GF-D8 (cell line): Measurements from ENCODE around the gene ESRRB.

ENCODE experiments used
- DNase-seq: peaks from one replicate; lab custom pipeline; 2025; lab: John Stamatoyannopoulos, UW

Gene ESRRB

DNA sequence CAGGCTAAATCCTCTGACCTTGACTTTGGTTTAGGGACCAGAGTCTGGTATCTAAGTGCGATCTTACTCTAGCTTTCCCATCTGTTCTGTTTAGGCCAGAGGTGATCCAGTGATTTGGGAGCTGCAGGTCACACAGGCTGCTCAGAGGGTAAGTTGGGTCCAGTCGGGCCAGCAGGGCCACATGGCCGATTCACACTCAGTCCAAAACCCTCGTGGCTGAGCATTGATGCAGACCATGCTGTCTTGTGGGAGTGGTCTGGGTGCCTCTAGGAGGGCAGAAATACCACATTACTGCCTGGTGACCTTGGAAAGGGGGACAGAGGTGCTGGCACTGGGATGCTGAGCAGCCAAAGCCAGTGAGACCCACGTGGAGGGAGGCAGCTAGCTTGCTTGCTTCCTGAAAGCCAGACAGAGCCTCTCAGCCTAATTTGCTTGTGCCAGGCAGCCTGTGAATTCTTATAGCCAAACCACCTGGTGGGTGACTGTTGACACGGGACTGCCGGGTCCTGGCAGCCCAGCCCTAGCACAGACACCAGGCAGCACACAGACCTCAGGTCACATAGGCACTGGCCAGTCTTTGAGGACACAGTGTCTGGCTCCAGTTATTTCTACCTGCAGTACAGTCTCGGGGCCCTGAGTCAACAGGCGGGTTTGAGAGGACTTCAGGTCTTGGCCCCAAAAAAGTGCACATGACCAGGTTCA is 31.7 kb downstream of the ESRRB start:
- DNase-seq, result no peak

DNA sequence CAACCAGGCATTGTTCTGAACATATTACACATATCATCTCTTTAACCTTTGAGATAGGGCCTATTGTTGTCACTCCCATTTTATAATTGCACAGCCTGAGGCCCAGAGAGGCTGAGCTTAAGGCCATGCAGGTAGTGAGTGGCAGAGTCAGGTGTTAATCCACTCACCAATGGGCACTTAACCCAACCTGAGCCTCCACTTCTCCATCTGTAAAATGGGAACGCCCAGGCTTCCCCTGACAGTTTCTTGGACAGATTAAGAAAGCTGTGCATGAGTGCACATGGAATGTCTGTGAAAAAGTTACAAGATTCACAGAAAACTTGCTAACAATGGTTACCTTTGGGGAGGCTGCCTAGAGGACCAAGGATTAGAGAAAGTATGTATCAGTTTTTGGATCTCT is 32.9 kb downstream of the ESRRB start:
- DNase-seq, result no peak

DNA sequence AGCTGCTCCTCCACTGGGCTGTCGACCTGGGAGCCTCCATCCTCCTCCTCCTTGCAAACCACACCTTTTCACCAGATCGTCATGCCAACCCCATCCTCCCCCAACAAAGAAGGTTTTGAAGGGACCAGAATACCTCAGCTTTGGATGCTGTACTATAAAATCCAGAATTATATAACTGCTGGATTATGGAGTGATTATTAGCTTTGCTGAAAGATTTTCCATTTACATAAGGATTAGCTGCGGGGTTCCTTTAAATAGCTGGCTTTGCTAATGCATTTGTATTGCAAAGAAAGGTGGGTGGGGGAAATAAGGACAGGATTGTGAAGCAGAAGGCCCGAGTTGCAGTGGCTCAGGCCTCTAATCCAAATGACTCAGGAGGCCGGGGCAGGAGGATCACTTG is 36.6 kb downstream of the ESRRB start:
- no peak for DNase-seq

DNA sequence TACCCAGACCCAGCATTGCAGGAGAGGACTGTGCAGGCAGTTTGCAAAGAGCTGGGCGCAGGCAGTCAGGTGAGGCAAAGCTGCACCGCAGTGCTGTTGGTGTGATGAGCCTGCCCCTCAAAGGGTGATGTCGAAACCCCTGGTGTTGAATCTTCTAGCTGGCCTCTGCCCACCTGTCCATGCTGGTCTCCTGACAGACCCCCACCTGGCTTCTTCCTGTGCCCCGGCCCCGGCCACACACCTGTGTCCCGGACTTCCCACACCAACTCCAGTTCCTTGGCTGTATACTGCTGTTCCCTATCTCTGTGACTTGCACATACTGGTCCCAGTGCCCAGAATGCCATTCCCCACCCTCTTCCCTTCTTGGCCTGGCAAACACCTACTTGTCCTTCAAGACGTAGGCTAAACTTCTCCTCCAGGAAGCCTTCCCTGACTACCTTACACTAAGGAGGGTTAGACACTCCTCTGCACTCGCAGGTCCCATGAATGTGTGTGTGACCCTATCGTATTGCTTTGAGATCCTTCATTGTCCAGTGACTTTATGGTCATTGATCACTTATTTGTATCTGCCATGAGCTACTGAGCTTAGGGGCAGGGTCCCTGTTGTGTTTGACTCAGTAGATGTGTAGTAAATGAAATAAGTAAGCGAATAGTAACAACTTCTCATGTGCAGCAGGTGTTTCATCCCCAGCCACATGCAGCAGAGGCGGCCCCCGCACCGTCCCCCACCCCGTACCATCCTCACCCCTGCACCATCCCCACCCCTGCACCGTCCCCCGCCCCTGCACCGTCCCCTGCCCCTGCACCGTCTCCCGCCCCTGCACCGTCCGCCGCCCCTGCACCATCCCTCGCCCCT is 37.4 kb downstream of the ESRRB start:
- DNase-seq, result no peak

DNA sequence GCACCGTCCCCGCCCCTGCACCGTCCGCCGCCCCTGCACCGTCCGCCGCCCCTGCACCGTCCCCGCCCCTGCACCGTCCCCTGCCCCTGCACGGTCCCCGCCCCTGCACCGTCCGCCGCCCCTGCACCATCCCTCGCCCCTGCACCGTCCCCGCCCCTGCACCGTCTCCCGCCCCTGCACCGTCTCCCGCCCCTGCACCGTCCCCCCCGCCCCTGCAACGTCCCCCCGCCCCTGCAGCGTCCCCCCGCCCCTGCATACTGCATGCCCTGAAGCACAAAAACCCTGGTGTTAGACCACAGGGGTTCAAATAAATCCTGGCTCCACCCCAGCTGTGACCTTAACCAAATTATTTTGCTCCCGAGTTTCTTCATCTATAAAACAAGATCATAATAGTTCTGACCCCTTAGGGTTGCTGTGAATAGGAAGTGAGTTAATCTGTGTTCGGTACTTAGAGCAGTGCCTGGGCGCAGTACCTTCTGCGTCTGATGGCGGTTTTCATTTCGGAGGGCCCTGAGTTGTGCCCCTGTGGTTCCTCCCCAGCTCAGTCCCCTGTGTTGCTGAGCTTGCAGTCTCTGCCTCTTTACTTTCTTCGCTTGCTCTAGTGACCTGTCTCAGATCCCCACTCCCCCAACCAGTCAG is 38.1 kb downstream of the ESRRB start:
- no peak for DNase-seq

DNA sequence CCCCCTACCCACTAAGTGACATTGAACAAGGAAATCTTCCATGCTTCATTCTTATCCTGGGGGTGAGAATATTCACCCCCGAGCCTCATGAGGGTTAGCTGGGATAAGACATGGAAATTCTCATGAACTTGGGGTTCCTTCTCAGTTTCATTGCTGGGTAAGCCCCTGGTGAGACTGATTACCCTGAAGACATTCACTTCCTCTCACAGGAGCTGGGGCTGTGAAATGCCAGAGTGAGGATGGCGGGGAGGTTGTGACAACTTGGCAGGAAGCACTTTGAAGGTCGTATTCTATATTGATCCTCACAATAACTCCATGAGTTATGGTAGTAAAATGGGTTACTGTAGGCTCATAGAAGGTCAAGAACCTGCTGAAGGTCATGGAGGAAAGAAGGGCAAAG is 43.5 kb downstream of the ESRRB start:
- no peak for DNase-seq

DNA sequence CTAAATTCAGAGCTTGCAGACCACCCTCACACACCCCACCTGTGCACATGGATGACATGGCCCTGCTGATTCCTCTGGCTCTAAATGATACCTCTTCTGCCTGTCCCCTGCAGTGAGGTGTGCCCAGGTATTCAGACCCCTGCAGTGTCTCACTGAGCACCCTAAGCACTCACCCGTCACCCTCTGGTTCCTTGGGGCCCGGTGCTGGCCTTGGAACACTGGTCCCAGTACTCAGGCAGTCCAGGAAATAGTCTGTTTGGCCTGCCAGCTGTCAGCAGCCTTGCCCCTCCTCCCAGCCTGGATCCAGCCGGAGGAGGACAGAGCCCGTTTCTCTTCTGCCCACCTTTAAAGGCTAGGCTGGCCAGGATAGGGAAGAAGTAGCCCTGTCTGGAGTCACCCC is 44.9 kb downstream of the ESRRB start:
- no peak for DNase-seq

DNA sequence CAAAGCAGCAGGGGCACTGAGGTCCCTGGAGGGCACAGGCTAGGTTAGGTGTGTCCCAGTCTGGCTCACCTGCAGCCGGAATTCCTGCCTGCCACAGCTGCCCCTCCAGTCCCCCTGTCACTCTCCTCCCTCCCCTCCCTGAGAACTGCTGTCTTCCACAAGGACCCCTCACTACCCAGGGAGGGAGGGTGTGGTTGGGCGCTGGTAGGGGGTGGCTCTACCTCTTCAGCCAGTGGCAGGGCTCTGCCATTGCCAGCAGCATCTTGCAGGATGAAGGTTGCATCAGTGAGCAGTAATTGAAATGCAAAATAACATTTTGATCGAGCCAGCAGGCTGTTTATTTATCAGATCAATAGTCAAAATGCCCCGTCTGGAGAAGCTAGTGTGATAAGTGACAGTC is 45.7 kb downstream of the ESRRB start:
- no peak for DNase-seq

DNA sequence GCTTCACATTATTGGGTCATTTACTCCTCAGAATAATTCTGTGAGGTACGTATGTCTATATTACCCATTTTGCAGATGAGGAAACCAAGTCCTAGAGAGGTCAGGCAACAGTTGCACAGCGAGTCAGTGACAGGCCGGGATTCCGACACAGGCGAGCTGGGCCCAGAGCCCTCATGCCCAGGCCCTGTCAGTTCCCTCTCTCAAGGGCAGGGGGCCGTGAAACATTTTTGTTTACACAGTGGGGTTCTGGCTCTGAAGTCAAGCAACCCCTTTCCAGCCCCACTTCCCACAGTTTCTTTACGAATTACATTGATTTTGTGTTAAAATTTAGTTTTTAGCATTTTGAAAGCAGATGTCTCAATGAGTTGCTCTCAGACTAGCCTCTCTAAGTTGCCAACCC is 46.7 kb downstream of the ESRRB start:
- DNase-seq, result no peak

DNA sequence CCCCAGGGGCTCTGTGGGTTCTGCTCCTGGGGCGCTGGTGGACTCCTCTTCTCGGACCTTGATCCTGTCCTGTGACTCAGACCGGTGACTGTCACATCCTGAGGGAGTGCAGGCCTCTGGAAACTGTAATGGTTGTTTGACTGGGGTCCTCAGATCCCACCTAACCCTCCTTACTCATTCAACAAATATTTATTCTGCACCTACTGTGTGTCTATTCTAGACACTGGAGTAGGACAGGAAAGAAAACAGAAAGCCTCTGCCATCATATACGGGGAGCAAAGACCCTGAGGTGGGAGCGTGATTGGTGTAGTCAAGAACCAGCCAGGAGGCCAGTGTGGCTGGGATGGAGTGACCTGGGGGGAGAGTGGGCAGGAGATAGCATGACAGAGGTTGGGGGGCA is 47.6 kb downstream of the ESRRB start:
- no peak for DNase-seq

DNA sequence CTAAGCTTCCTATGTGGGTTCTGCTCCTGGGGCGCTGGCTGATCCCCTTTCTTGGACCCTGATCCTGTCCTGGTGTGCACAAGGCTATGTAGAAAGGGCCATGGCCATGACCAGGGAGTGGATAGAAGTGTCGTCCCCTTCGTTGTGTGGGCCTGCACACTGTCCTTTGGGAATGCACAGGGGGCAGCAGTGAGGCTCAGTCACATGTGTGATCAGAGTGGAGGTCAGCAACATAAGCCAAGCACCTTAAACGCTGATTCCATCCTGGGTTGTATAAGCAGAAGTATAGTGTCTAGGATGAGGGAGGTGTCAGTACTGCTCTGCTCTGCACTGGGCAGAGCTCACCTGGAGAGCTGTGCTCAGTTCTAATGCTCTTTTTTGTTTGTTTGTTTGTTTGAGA is 48.4 kb downstream of the ESRRB start:
- DNase-seq, result no peak

DNA sequence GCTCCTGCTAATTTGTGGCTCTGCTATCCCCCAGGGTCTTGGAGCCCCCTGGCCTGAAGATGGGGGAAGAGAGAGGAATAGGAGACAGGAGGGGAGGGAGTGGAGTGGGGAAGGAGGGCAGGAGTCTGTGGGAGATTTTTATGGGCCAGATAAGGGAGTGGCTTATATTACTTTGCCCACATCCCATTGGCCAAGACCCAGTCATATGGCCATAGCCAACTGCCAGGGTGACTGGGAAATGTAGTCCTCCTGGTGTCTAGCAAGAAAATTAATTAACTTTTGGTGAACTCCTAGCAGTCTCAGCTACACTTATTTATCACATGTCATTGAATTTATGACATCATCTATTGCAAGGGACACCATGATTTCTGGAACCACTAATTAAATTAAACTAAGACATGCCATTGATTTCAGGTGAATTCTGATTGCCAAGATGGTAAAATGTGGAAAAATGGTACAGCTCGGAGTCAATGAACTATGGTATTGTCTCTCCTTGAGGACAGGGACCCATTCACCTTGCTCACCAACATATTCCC is 50.3 kb downstream of the ESRRB start:
- DNase-seq, result no peak

DNA sequence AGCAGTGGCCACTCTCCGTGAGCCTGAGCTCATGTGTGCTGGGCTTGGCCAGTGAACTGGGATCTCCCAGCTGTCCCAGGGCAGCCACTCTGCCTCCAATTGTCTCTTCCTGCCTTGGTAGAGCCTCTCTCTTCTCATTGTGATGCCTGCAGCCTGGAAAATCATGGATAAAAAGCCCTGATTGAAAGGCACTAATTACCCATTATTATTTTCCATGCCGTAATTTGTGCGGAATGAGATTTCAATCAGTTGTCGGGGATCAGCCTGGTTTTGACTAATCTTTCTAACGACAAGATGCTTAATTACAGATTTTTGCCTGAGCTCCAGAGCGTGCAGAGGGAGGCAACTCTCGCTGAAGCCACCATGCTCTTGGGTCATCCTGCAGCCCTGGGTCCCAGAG is 52.7 kb downstream of the ESRRB start:
- DNase-seq, result no peak

DNA sequence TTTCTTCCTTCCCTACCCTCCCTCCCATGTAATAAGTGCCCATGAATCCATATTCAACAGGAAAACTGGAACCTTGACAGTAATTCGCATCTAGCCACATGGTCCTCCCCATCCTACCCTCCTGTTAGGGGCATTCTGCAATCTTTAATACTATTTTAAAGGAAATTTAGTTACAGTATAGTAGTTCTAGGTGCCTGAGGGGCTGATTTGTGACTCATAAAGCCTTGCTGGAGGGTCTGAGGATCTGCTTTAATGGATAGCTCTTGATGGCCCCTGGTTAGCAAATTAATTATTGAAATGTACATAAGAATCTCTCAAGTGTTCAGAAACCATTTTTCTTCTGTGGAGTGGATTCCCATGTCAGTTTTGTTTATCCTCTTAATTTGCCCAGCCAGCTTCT is 54.1 kb downstream of the ESRRB start:
- DNase-seq, result no peak

DNA sequence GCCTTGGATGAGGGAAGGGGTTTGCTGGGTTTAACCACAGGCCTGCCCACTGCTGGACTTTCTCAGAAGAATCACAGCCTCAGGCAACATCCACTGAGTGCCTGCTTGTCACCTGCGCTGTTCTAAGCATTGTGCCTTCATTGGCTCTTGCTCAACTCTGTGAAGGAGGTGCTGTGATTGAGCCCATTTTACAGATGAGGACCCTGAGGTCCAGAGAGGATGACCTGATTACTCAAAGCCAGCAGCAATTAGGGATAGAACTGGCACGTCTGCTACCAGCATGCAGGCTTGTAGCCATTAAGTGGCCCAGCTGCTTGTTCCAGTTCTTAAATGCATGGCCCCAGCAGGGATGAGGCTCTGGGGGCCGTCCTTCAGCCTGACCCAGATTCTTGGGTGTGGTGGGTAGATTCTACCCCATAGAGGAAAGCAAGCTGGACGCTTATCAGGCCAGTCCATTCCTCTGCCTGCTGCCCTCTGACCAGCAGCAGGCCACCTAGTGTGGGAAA is 54.6 kb downstream of the ESRRB start:
- no peak for DNase-seq

DNA sequence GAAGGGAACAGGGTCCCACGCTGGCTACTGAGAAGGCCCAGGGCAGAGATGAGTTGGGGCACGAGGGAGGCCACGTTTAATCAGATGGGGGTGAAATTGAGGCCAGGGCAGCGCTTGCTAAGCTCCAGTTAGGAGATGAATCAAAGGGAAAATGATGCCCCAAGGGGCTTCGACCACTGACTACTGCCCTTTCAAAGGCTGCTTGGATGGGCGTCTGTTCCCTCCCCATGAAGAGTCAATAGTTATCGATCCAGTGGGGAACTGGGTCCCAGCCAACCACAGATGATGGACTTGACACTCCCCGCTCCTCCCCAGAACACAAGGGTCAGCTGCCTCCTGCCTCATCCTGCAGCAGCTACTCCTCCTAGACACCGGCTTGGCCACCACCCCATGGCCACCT is 55.6 kb downstream of the ESRRB start:
- DNase-seq, result no peak

DNA sequence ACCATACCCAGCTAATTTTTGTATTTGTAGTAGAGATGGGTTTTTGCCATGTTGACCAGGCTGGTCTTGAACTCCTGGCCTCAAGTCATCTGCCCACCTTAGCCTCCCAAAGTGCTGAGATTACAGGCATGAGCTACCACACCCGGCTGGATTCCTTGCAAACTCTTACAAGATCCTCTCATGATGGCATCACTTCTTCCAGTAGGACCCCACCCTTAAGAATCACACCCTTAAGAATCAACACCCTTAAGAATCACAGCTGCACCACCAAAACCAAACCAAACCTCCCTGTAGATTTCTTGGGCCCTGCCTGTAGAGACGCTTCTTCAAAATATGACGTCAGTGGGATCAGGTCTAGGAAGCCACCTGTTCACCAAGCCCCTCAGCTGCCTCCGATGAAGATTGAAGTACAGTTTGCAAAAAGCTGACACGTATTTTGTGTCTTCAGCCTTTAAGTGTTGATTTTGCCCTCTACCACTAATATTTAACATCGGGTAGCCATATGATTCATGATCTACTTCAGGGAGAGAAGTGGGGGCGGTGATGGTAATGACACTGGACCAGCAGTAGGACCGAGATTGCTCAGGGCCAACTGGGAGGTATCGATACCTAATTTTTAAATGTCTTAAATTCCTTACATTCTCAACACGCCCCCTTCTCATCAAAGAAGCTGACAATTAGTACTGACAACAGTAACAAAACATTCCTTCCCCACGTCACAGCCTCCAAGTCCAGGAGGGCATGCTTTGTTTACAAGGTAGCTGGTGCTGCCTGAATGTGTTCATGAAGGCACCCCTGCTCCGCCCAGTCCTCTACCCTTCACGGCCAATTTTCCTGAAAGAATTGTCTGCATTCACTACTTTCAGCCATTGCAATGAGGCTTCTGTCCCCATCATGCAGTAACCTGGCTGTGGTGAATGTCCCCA is 57.2 kb downstream of the ESRRB start:
- DNase-seq, result no peak

DNA sequence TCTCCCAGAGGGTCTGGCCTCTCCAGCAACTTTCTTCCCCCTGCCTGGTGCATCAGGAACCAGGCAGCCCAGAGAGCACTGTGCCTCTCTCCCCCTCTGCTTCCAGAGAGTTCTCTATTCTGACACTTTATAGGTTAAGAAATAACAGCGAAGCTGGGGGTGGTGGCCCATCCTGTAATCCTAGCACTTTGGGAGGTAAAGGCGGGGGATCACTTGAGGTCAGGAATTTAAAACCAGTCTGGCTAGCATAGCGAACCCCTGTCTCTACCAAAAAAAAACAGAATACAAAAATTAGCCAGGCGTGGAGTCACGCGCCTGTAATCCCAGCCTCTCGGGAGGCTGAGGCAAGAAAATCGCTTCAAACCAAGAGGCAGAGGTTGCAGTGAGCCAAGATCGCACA is 58.3 kb downstream of the ESRRB start:
- no peak for DNase-seq

DNA sequence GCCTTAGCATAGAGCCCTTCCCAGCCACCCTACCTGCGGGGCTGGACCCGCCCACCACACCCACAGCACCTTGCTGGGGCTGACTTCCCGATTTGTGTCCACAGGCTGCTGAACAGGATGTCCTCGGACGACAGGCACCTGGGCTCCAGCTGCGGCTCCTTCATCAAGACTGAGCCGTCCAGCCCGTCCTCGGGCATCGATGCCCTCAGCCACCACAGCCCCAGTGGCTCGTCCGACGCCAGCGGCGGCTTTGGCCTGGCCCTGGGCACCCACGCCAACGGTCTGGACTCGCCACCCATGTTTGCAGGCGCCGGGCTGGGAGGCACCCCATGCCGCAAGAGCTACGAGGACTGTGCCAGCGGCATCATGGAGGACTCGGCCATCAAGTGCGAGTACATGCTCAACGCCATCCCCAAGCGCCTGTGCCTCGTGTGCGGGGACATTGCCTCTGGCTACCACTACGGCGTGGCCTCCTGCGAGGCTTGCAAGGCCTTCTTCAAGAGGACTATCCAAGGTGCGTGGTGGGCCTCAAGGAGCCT is 63.4 kb downstream of the ESRRB start:
- no peak for DNase-seq

DNA sequence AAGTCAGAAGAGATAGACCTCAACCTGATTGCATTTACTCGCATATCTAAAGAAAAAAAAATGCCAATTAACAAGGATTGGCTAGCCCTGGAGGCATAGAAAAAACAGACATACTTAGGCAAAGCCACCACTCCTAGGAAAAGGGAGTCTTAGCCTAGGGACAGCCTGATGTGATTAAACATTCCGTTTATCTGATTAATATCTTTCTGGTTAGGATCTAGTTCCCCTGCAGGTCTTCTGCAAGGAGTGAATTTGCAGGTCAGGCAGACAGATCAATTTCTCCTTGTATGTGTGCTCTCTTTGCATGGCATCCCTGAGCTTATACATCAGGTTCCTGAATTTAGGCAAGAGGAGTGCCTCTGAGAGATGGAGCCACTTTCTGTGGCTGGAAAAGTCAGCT is 70.5 kb downstream of the ESRRB start:
- no peak for DNase-seq

DNA sequence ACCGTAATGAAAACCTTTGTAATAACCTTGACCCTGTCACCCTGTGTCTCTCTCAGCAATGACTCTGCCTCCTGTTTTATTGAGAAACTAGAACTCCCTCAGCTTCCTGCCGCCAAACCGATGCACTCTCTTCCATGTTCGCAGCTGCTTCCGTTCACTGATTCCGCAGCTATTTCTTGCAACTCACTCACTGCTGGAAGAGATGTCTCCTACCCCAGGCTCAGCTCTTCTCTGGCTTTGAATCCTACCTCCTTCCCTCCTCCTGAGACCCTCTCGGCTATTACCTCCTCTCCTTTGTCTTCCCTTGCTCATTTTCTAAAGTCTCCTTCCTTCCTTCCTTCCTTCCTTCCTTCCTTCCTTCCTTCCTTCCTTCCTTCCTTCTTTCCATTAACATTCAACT is 71.0 kb downstream of the ESRRB start:
- DNase-seq, result no peak
